HL-60 (cell line): Measurements from ENCODE around the gene NOXO1.
A peak's percentile ranks its signal among the peaks of the same experiment; 100 is the strongest.

ENCODE experiments used
- DNase-seq, 2 experiments: peaks; one replicate each; pipeline ENCODE4 v3.0.0-alpha.2; 2010 to 2020; ENCODE audit warnings: low read depth in 1 of 2, low spot score in 1 of 2
- H3K27ac ChIP-seq: fragments of 250-450 bp; sonication (Bioruptor Pico); replicated peaks from 2 replicates; pipeline ENCODE4 v1.5.1; 2020; ENCODE audit warnings: mild to moderate bottlenecking, moderate library complexity
- H3K27me3 ChIP-seq: fragments of 250-450 bp; sonication (Bioruptor Pico); 2 replicates; pipeline ENCODE4 v1.5.1; 2021; ENCODE audit warnings: mild to moderate bottlenecking, moderate library complexity; ENCODE audit not compliant: insufficient read depth, poor library complexity, severe bottlenecking
- H3K4me3 ChIP-seq: replicated peaks from 2 replicates; pipeline ENCODE4 v1.5.1; 2011; ENCODE audit warnings: mild to moderate bottlenecking, control low read depth, low read length; ENCODE audit not compliant: insufficient read depth
- GABPA ChIP-seq: IDR thresholded peaks from 2 replicates; pipeline ENCODE4 v1.6.1; 2012; ENCODE audit warnings: low read depth
- POLR2AphosphoS5 ChIP-seq: IDR thresholded peaks from 2 replicates; pipeline ENCODE4 v1.6.1; 2012; ENCODE audit warnings: low read depth
- SPI1 ChIP-seq: IDR thresholded peaks from 2 replicates; pipeline ENCODE4 v1.6.1; 2012; ENCODE audit warnings: low read depth, mild to moderate bottlenecking, borderline replicate concordance
- TF ChIP-seq, protein P1 (sequence below): IDR thresholded peaks from one replicate; pipeline ENCODE4 v1.5.1; 2011; ENCODE audit warnings: low read length, control low read depth, inconsistent platforms; ENCODE audit not compliant: insufficient read depth
- TF ChIP-seq, protein P2 (sequence below): IDR thresholded peaks from 2 replicates; pipeline ENCODE4 v1.6.1; 2012; ENCODE audit warnings: low read depth; ENCODE audit not compliant: insufficient replicate concordance

The NOXO1 gene

DNA sequence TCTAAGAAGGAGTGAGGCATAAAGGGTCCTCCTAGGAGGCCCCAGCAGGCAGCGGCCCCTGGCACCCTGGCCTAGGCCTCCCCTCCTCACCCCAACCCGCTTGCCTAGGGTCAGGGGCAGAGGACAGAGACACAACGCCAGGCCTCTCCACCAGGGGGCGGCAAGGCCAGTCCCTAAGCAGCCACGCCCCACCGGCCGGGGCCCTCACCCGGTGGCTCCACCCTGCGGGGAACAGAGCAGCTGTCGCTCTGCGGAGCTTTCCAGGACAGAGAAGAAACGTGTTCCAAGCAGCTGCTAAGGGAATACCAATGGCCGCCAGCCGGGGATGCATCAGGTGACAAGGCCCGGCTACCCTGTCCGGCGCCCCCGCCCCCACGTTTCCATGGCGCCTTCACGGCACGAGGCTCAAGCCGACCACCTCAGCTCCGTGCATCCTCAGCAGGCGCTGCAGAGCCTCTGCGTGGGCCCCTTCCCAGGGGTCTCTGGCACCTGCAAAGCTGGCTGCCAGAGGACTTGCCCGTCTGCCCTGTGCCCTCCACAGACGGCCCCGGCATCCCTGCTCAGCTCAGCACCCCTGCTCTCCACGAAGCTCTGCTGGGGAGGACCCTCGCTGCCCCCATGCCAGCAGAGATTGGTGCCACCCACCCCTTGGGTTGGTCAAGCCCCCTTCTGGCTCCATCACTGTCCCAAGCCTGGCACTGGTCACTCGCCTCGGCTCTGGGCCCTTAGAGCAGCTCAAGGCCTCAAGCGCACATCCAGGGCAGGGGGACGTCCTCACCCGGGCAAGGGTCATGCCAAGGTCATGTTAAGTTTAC, 22.8 kb upstream of the NOXO1 start:
- Histone ChIP-seq H3K4me3 (no peak overlapping the region), H3K27me3 (no peaks in the 10 kb centered on the region)
- TF ChIP-seq POLR2AphosphoS5 = no peak
- TF ChIP-seq, protein P1, sequence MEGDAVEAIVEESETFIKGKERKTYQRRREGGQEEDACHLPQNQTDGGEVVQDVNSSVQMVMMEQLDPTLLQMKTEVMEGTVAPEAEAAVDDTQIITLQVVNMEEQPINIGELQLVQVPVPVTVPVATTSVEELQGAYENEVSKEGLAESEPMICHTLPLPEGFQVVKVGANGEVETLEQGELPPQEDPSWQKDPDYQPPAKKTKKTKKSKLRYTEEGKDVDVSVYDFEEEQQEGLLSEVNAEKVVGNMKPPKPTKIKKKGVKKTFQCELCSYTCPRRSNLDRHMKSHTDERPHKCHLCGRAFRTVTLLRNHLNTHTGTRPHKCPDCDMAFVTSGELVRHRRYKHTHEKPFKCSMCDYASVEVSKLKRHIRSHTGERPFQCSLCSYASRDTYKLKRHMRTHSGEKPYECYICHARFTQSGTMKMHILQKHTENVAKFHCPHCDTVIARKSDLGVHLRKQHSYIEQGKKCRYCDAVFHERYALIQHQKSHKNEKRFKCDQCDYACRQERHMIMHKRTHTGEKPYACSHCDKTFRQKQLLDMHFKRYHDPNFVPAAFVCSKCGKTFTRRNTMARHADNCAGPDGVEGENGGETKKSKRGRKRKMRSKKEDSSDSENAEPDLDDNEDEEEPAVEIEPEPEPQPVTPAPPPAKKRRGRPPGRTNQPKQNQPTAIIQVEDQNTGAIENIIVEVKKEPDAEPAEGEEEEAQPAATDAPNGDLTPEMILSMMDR = peak; percentile 93

DNA sequence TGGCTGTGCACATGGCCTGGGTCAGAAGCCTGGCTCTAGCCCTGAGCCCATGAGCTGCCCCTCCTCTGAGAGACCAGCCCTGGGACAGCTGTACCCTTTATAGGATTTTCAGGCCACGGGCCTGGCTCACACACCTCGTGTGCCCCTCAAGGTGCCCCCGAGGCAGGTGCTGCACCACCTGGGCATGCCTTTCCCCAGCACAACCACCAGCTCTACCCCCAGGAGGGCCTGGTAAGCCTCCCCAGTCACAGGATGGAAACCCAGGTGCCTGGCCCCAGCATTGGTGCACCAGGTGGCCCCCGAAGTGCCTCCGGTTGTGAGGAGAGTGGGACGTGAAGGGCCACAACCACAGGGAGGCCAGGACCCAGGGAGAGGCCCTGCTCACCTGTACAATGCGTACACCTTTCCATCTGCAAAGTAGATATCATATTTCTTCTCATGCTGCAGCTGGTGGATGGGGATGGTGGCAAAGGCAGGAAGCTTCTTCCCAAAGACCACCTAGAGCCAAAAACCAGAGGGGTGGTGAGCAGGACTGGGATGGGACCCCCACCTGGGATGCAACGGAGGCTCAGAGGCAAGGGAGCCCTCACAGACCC, 22.1 kb upstream of the NOXO1 start:
- H3K27ac ChIP-seq = no peak overlapping the region
- TF ChIP-seq, protein P2, sequence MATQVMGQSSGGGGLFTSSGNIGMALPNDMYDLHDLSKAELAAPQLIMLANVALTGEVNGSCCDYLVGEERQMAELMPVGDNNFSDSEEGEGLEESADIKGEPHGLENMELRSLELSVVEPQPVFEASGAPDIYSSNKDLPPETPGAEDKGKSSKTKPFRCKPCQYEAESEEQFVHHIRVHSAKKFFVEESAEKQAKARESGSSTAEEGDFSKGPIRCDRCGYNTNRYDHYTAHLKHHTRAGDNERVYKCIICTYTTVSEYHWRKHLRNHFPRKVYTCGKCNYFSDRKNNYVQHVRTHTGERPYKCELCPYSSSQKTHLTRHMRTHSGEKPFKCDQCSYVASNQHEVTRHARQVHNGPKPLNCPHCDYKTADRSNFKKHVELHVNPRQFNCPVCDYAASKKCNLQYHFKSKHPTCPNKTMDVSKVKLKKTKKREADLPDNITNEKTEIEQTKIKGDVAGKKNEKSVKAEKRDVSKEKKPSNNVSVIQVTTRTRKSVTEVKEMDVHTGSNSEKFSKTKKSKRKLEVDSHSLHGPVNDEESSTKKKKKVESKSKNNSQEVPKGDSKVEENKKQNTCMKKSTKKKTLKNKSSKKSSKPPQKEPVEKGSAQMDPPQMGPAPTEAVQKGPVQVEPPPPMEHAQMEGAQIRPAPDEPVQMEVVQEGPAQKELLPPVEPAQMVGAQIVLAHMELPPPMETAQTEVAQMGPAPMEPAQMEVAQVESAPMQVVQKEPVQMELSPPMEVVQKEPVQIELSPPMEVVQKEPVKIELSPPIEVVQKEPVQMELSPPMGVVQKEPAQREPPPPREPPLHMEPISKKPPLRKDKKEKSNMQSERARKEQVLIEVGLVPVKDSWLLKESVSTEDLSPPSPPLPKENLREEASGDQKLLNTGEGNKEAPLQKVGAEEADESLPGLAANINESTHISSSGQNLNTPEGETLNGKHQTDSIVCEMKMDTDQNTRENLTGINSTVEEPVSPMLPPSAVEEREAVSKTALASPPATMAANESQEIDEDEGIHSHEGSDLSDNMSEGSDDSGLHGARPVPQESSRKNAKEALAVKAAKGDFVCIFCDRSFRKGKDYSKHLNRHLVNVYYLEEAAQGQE = no peak
- TF ChIP-seq GABPA (no peak), POLR2AphosphoS5 (no peak)

More for the DNA sequence above, 22.8 kb upstream of the NOXO1 start:
- H3K27ac ChIP-seq = no peak overlapping the region
- DNase-seq = peak; percentile 82 to 93

DNA sequence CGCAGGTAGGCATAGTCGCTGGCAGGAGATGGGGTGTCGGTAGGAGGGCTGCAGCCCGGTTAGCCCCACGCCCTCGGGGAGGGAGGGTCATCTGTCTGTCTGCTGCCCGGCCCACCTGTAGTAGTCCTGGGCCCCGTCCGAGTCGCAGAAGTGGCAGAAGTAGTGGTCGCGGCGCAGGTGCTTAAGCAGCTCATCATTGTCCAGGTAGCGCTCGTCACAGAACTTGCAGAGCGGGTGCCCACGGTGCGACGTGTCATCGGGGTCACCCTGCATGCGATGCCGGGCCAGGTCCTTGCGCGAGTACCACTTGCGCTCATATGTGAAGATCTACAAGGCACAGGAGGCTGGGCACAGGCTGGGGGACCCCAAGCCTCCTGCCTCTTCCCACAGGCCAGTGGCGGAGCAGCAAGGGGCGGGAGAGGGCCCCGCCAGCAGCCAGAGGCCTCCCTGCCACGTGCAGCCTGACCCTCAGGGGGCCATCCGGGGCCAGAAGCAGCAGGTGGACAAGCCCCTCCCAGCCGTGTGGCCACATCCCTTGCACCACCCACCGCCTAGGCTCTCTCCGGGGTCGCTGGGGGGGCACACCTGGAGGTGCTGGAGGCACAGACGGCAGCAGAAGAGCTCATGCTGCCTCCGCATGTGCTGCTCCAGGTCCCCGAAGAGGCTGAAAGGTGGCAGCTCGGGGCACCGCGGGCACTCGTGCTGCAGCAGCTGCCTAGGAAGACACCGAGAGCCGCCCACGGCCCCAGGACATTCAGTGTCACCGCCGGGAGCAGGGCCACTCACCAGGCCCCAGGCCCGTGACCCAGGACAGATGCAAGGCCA, 21.3 kb upstream of the NOXO1 start:
- TF ChIP-seq POLR2AphosphoS5 (0 out of 2 replicates have a peak, but pooled peaks have one; percentile 12), GABPA (no peak), SPI1 (no peak)
- TF ChIP-seq, protein P2 = no peak
- TF ChIP-seq, protein P1 = no peak
- H3K4me3 ChIP-seq = no peak overlapping the region
- H3K27me3 ChIP-seq = no peaks in the 10 kb centered on the region
- DNase-seq = no peak
- H3K27ac ChIP-seq = no peak overlapping the region

More for the DNA sequence above, 22.1 kb upstream of the NOXO1 start:
- H3K4me3 ChIP-seq = no peak overlapping the region
- H3K27me3 ChIP-seq = no peaks in the 10 kb centered on the region
- DNase-seq = no peak
